NCI-H128 (cell line): ENCODE results near the gene COLEC12.

ENCODE experiments used
- DNase-seq: peaks from one replicate; lab custom pipeline; 2025; ENCODE audit not compliant: unreplicated experiment; lab: John Stamatoyannopoulos, UW

Gene COLEC12

GRCh38 chr18:506264-506663 lies 5.8 kb upstream of the COLEC12 start:
- DNase-seq: no peak

DNA sequence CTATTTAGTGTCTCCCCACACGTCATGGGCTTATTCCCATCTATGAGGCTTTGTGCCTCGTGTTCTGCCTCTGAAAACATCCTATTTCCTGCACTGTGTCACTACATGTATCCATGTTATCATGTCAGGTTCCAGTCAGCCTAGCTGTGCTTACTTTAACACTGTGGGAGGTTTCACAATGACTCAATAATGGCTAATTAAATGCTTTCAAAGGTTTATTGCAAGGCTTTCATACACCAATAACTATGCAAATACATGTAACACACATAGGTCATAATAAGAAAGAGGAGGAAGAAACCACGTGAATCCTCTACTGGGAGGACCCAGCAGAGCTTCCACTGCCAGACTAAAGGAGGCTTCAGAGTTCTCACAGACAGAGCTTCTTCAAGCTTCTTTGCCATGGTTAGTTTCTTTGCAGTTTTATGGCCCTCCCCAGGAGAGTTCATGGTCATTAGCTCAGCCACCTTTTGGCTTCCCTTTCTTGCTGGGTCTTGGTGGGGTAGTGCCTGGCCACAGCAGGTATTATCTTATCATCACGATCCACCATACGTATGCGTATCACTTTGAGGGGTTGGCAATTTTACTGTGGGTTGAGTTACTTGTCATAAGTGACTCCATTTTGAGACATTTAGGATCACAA lies 5.1 kb upstream of the COLEC12 start:
- no peak for DNase-seq

GRCh38 chr18:501406-501714 lies 859 bp upstream of the COLEC12 start:
- no peak for DNase-seq

DNA sequence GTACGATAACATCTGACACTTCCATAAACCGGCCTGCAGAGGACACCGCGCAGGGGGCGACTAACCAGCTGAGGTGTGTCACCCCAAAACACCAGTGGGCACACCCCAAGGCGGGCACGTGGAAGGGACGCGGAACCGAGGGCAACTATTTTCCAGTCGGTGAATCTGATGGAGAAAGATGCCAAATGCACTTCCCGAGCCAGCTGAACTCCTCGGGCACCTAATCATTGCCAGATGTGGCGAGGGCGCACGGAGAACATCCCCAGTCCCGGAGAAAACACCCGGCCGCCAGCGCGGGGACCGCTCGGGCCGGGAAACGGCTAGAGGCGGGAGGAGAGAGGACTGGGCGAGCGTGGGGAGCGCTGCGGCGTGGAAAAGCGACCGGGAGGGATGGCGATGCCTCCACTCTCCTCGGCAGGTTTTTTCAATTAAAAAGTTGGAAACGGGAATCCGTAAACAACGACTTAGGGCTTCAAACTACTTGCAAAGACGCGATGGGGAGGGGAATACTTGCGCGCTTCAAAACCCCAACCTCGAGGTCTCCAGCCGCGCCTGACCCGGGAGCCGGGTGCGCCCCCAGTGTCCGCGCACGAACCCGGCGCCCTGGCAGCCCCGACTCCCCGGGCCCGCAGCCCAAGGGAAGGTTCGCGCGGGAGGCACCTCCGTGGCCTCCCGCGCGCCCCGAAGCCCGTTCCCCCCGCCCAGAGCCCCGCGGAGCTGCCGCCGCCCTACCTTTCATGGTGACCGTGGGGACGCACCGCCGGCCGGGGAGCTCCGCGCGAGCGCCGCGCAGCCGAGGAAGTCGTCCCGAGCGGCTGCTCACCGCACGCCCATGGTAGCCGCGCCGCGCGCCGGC lies 497 bp downstream of the COLEC12 start:
- DNase-seq: no peak

DNA sequence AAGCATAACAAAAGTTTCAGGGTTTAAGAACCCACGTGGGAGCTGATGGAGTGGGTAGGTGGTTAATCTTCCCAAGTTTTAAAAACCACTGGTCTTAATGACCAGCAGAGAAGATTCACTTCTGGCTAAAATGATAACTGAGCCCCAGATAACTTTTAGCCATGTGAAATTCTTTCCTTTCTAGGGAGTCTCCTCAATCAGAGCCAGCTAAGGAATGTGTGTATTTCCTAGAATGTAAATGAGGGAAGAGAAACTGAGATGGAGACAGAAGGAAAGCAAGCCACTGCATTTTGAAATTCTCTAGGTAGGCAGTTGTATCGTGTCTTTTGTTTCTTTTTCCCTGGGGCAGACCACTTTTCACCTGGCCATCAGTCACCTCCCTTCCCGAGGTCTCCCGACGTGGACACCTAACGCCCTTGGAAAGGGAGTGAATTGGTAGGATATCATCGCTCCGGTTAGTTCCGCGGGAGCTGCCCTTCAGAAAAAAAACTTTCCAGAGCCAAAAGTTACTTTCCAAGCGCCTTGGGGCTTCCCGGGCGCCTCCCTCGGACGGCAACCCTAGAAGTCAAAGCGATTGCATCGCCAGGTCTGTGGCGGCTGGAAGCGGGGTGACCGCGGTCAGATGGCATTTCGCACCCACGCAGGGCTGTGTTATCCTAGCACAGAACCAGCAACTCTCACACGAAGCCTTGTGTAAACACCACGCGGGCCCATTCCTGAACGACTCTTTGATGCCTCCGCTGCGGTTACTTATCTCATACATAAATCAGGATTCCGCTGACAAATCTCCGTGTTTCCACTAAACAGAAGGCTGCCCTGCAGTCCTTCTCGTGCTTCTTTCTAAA lies 1.3 kb downstream of the COLEC12 start:
- no peak for DNase-seq

- DNase-seq: no peak
Measured at GRCh38 chr18:497688-498087, 2.8 kb downstream of the COLEC12 start.

DNA sequence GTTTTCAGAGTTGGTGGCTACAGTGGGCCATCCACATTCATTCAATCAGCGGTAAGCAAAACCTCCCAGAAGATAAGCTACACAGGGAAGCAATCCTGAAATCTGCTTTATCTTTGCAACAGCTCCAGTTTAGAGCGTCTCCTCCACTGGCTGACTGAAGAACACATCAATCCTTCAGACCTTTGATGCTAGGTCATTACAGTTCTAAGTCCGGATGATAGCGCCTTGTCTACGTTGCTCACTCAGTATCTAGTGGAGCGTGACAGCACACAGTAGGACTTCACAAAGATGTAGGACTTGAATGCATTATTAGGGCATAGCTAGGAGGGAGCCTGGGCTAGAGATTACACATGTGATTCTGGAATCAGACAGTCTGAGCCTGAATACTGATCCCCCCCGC lies 5.0 kb downstream of the COLEC12 start:
- no peak for DNase-seq

- no peak for DNase-seq
Measured at GRCh38 chr18:495017-495416, 5.5 kb downstream of the COLEC12 start.

GRCh38 chr18:493986-494983 lies 6.2 kb downstream of the COLEC12 start:
- DNase-seq: no peak

DNA sequence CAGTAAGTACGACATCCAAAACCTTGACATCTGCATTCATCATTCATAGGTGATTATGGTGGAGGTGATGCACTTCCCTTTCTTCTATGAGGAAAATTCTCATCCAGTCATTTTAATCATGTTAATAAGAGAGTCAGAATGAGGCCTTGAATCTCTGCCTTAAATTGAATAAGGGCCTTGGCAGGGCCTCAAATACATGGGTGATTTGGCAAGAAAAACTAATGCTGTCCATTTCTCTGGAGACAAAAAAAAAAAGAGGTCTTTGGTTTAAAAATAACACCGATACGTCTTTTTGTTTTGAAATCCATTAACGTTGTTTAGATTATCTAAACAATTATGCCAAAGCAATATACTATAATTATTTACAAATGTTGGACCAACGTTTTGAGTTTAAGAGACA lies 8.1 kb downstream of the COLEC12 start:
- no peak for DNase-seq

- DNase-seq: no peak
Measured at GRCh38 chr18:490624-491023, 9.9 kb downstream of the COLEC12 start.

GRCh38 chr18:490024-490366 lies 10.5 kb downstream of the COLEC12 start:
- no peak for DNase-seq

DNA sequence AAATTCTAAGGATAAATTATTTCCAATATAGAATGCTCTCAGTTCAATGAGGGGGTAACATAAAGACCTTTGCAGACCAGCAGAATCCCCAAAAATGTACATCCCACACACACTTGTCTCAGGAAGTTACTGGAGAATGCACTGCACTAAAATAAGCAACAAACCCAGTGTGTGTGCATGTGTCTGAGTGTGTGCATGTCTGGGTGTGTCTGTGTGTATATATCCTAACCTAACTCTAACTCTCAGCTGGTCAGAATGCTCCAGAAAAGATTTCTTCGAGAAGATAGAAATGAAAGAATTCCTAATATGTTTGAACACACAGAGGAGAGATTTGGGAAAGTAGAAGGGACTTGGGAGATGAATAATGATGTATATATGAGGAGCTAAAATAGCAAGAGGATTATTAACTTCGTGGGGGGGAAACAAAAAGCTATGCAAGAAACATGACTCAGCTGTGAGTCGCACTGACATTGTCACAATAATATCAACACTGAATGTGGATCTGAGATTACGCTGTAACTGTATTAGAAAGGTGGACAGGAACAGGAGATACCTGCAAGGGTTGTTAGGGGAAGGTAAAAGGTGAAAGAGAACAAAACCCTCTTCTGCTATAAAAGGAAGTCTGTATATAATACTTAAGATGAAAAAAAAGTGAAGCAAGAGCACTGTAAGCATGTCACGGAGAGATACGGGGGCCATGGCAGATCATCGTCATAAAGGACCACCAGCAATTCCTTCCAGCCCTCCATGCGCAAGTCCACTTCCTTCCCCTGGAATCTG lies 11.1 kb downstream of the COLEC12 start:
- DNase-seq: no peak

- DNase-seq: no peak
Measured at GRCh38 chr18:486929-487740, 13.4 kb downstream of the COLEC12 start.

DNA sequence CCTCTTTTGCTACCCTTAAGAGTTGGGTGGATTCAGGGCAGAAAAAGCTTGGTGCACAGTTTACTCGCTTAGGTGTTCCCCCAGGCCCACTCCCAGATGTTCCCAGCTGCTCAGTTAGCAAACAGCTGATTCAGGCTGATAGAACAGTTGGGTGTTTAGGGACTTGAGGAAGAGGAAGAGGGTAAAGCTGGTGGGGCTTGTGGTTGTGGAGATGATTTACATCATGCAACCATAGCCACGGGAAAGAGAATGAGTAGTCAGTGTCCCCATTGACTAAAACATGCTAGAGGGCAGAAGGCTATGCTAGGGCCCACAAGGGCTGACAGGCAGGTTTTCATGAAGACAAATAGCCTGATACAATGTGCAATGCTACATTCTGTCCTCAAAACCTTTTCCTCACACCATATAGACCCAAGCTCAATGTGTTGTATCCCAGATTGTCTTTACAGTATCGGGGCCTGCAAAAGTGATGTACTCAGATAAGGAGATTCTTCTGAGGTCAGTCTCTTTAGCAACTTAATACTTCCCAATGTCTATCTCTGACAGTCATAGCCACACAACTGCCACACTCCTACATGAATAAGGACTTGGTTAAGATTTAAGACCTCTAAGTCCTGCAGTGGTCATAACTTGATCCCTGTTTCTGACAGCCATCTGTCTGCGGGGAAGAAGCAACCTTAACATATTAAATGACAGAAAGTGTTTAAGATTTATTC lies 15.6 kb downstream of the COLEC12 start:
- no peak for DNase-seq

GRCh38 chr18:478681-479080 lies 21.8 kb downstream of the COLEC12 start:
- no peak for DNase-seq

- no peak for DNase-seq
Measured at GRCh38 chr18:477565-477964, 22.9 kb downstream of the COLEC12 start.

DNA sequence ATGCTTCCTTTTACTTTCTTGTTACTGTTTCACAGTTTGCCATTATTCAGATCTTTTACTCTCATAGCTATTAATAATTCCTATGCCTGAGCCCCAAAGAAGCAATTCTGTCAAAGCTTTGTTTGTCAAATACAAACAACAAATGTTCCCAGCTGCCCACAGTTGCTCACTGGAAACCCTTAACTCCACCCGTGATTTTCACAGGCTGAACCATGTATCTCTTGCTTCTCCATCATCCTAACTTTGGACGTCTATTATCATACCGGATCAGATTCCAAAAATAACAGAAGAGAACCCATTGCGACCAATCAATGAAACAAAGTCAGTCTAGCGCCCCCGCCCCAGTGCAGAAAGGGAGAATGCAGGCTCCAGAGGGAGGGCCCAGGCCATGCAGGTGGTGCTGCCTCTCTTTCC lies 24.2 kb downstream of the COLEC12 start:
- no peak for DNase-seq
